Mucosa of descending colon (tissue), 3 donors: ENCODE data around the gene GABRR2. TPM values are rescaled to one million over a fixed set of nuclear protein-coding genes. Genes with fewer than 3 reads are reported as not detected.

Source experiments
- ATAC-seq: fragments of 200-7000 bp; cut with Tn5 transposase; one replicate; pipeline ENCODE4 v1.9.1; 2020; ENCODE audit warnings: mild to moderate bottlenecking, moderate library complexity
- DNase-seq, 3 donors: peaks; one replicate each; pipeline ENCODE4 v3.0.0-alpha.2; 2020
- H3K36me3 ChIP-seq: fragments of 200-600 bp; one replicate; pipeline ENCODE4 v1.8.0; 2021; ENCODE audit warnings: low read depth, mild to moderate bottlenecking
- H3K4me1 ChIP-seq: fragments of 200-600 bp; one replicate; pipeline ENCODE4 v1.8.0; 2021; ENCODE audit warnings: low read depth, mild to moderate bottlenecking
- H3K4me3 ChIP-seq: fragments of 200-600 bp; one replicate; pipeline ENCODE4 v1.8.0; 2021; ENCODE audit warnings: mild to moderate bottlenecking
- H3K9me3 ChIP-seq: fragments of 200-600 bp; one replicate; pipeline ENCODE4 v1.8.0; 2021; ENCODE audit warnings: mild to moderate bottlenecking
- intact Hi-C, 2 donors: fragments of 100-400 bp; cut with DNase I in 1 of 2; cut with micrococcal nuclease in 1 of 2; formaldehyde crosslinking; loops; one replicate each; pipeline versions ENCODE4 v1.11.0 to v1.11.1; 2022; cut with DNase I, micrococcal nuclease
- total RNA-seq, 3 donors: library from RNA; stranded (reverse); fragmentation: NEBNext Ultra II Directional in 2 of 3; extraction: Animal tissue kit (Norgen Biotek cat#: 25700) in 2 of 3; gene quantifications; one replicate each; pipeline versions ENCODE4 v1.2.1 to v1.2.4, GENCODE V29; 2021 to 2023
- TF ChIP-seq, protein P1 (sequence below): fragments of 200-600 bp; IDR thresholded peaks from one replicate; pipeline ENCODE4 v1.8.0; 2022; ENCODE audit warnings: antibody characterized with exemption, mild to moderate bottlenecking
- donor health status: DM: no; HTN: no; CAD: no; lungs with moderate emphysema.
- donor health status: DM: no; HTN: no; CAD: no.
- donor health status: DM: no; HTN: yes; CAD: no.

Gene GABRR2
- total RNA-seq, 3 donors from 2014 or later = 0.63 to 2.4 (median 0.72) TPM

- ATAC-seq = peak; percentile 27
- H3K4me3 ChIP-seq = no peak overlapping the region
- no peaks in the 10 kb centered on the region for H3K36me3 ChIP-seq
- intact Hi-C loops = no loop called here
- no peak for DNase-seq
- no peaks in the 10 kb centered on the region for H3K4me1 ChIP-seq
- no peaks in the 10 kb centered on the region for H3K9me3 ChIP-seq
- TF ChIP-seq, protein P1, sequence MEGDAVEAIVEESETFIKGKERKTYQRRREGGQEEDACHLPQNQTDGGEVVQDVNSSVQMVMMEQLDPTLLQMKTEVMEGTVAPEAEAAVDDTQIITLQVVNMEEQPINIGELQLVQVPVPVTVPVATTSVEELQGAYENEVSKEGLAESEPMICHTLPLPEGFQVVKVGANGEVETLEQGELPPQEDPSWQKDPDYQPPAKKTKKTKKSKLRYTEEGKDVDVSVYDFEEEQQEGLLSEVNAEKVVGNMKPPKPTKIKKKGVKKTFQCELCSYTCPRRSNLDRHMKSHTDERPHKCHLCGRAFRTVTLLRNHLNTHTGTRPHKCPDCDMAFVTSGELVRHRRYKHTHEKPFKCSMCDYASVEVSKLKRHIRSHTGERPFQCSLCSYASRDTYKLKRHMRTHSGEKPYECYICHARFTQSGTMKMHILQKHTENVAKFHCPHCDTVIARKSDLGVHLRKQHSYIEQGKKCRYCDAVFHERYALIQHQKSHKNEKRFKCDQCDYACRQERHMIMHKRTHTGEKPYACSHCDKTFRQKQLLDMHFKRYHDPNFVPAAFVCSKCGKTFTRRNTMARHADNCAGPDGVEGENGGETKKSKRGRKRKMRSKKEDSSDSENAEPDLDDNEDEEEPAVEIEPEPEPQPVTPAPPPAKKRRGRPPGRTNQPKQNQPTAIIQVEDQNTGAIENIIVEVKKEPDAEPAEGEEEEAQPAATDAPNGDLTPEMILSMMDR = no peak
Measured at GRCh38 chr6:89270951-89271721, 44.0 kb downstream of the GABRR2 start.

DNA sequence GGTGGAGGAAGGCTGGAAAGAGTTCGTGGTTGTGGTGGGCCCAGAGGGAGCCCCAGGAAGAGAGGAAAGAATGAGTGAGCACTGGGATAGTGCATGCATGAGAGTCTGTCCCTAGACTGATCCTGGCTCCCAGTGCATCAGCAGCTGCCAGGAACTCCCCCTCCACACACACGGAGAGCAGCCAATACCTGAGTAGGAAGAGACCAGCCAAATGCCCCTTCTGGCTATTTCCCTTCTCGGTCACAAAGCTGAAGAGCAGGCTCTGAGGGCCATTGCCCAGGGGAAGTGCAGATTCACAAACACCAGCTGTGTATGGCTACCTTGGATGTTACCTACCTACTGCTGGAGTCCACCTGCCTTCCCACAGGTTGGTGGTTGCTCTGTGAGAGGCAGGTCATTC lies 45.1 kb downstream of the GABRR2 start:
- Histone ChIP-seq H3K9me3 (no peaks in the 10 kb centered on the region), H3K4me1 (no peaks in the 10 kb centered on the region), H3K4me3 (no peak overlapping the region), H3K36me3 (no peaks in the 10 kb centered on the region)
- DNase-seq = no peak
- no peak for ATAC-seq
- intact Hi-C loops = no loop called here
- TF ChIP-seq, protein P1 = no peak

GRCh38 chr6:89269252-89269651 lies 45.8 kb downstream of the GABRR2 start:
- intact Hi-C loops = no loop called here
- TF ChIP-seq, protein P1 = no peak
- Histone ChIP-seq H3K4me1 (no peaks in the 10 kb centered on the region), H3K9me3 (no peaks in the 10 kb centered on the region), H3K36me3 (no peaks in the 10 kb centered on the region), H3K4me3 (no peak overlapping the region)
- ATAC-seq (no peak), DNase-seq (no peak)

DNA sequence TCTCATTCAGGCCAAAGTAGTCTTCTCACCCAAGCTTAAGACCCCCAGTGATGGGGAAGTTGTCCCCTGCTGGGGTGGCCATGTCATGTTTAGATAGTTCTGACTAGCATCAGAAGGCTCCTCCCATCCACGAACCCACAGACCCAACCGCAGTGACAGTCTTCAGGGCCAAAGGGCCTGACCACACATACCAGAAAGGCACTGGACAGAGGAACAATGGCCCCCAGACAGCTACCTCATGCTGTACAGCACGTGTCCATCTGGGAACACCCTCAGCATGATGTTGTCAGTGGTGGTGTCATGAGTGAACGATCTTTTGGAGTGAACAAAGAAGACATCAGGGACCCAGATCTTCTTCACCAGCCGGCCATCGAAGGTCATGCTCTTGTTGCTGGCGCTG lies 46.3 kb downstream of the GABRR2 start:
- TF ChIP-seq, protein P1 = no peak
- no peak overlapping the region for H3K4me3 ChIP-seq
- ATAC-seq = no peak
- no peaks in the 10 kb centered on the region for H3K36me3 ChIP-seq
- DNase-seq = no peak
- H3K4me1 ChIP-seq = no peaks in the 10 kb centered on the region
- intact Hi-C loops = no loop called here
- no peaks in the 10 kb centered on the region for H3K9me3 ChIP-seq

DNA sequence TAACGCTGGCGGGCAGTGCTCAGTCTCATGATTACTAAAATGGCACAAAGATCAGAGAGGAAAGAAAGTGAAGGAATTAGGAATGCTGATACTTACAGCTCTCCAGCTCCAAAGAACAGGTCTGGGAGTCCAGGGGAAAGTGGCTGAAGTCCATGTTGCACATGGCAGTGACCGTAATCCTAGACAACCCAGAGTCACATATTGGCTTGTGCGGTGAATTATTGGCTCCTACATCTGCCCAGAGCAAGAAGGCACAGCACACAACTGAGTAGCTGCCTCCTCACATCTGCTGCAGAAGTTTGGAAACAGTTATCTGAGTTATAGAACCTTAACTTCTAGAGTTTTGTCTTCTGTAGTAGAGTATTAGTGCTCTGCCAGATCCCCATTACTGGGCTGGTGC lies 47.2 kb downstream of the GABRR2 start:
- H3K9me3 ChIP-seq = no peaks in the 10 kb centered on the region
- intact Hi-C loops = no loop called here
- TF ChIP-seq, protein P1 = no peak
- no peak overlapping the region for H3K4me3 ChIP-seq
- no peak for DNase-seq
- no peaks in the 10 kb centered on the region for H3K4me1 ChIP-seq
- no peak for ATAC-seq
- H3K36me3 ChIP-seq = no peaks in the 10 kb centered on the region
